HG02588 (cell line): ENCODE data around the gene POLRMT.

Experiments
- ATAC-seq: cut with Tn5 transposase; IDR thresholded peaks from one replicate; pipeline ENCODE4 v1.9.1; 2021; ENCODE audit warnings: mild to moderate bottlenecking, moderate library complexity; ENCODE audit not compliant: unreplicated experiment

The POLRMT gene

DNA sequence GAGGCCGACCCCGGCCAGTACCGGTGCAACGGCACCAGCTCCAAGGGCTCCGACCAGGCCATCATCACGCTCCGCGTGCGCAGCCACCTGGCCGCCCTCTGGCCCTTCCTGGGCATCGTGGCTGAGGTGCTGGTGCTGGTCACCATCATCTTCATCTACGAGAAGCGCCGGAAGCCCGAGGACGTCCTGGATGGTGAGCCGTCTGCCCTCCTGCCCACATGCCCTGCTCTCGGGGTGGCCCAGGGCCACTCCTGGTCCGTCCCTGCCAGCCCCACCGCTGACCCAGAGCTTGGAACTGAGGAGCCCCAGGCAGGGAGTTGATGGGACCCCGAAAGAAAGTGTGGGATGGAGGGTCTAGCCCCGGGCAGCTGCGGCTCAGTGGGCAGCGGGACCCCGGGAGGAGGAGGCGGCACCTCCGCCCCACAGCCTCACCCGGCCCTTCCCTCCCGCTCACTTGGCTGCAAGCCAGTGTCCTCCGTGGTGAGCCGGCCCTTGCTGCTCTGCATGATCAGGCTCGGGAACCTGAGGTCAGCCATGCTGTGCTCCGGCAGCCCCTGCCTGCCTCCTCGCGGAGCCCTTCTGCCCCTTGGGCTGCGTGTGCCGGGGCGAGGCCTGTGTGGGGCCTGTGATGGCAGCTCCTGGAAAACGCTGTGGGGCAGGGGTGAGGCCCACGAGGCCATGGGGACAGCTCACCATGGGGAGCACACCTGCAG, 51.8 kb downstream of the POLRMT start:
- no peak for ATAC-seq

DNA sequence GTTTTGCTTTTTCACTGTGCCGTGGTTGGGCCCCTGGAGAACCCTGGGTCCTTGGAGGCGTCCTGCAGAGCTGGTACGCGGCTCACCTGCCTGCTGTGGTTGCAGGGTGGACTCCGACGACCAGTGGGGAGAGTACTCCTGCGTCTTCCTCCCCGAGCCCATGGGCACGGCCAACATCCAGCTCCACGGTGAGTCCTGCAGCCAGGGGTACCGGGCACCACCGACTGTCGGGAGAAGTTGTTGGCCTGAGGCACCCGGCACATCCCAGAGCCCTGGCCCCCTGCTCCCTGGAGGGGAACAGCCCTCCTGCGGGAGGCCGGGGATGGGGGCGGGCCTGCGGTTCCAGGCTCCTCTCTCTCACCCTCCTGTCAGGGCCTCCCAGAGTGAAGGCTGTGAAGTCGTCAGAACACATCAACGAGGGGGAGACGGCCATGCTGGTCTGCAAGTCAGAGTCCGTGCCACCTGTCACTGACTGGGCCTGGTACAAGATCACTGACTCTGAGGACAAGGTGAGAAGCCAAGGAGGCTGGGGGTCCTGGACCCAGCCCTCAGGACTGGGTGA, 53.0 kb downstream of the POLRMT start:
- no peak for ATAC-seq

DNA sequence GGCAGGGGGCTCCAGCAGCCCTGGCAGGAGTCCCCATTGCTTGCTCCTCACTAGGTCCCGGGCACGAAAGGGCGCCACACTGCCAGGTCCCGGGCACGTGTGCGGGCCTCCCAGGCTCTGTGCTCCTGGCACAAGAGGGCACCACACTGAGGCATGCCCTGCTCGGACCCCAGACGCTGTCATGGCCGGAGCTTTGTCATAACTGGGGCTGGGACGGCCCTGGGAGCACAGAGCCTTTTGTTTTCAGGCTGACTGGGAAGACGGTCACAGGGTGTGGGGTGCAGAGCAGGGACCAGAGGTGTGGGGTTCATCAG, 53.5 kb downstream of the POLRMT start:
- ATAC-seq: no peak

DNA sequence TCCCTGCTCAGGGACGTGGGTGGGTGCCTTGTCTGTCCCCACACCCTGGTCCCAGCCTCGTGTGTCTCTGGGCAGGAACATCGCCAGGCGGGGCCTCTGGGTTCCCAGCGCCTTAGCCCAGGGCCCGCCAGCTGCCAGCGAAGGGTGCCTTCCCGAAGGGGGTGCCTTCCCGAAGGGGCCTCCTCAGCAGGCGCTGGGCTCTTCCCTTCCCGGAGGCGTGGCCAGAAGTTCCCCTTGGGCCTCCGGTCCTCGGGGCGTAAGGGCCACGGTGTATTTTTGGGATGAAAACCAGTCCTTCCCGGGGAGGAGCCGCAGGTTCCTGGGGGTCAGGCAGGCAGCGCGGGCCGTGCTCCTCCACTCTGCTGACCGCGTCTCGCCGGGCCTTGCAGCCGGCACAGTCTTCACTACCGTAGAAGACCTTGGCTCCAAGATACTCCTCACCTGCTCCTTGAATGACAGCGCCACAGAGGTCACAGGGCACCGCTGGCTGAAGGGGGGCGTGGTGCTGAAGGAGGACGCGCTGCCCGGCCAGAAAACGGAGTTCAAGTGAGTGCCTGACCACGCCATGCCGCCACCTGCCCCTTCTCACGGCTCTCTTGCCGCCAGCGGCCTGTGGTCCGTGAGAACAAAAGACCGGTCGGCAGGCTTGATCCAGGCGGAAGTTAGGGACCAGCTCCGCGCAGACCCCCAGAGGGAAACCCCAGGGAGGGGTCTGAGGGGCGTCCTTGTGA, 54.1 kb downstream of the POLRMT start:
- ATAC-seq: no peak

DNA sequence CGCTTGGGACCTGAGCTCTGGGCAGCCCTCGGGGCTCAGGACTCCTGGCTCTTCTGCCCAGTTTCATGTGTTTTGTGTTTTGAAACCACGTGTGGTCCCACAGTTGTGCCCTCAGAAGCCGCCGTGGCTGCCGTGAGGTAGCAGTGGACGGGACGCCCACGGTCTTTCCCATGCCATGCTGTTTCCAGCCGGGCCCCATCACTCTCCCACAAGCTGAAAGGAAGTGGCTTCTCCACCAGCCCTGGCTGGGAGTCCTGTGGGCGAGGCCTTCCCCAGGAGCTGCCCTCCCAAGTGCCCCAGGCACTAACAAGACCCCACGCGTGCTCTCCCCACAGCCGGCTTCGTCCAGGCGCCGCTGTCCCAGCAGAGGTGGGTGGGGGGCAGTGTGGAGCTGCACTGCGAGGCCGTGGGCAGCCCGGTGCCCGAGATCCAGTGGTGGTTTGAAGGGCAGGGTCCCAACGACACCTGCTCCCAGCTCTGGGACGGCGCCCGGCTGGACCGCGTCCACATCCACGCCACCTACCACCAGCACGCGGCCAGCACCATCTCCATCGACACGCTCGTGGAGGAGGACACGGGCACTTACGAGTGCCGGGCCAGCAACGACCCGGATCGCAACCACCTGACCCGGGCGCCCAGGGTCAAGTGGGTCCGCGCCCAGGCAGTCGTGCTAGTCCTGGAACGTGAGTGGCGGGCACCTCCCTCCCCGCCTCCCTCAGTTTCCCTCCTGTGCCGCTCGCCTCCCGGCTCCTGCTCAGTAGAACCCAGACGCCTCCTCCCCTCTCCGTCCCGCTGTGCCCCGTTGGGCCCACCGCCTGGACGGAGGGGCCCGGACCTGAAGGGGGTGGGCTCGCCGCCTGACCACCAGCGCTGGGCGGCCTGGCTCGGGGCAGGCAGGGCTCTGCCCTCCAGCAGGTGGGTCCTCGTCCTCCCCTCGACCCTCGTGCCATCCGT, 55.6 kb downstream of the POLRMT start:
- no peak for ATAC-seq

DNA sequence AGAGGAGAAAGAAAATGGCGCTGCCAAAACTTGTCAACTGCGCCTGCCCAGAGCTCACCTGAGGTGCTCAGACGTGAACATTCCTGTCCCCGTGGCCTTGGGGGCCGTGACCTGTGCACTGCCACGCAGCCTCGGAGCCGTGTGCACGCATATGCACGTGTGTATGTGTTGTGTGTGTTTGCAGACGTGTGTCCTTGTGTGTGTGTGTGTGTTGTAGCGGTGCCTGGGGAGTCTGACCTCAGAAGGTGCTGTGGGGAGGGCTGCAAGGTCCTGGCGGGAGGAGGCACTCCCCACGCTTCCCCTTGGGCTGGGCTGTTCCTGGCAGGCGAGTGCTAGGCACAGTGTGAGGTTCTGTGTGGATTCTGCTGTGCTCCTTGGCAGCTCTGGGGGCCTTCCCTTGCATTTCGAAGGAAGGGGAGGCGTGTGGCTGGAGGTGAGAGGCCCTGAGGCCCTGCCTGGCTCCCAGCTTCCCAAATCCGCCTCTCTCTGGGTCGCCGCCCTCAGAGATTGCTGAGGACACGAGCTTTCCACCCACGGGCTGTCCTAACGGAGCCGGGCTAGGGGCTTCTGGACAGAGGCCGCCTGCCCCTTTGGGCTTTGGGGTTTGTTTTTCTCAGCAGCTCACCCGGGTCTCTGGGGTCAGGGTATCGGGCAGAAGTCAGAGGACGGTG, 56.4 kb downstream of the POLRMT start:
- no peak for ATAC-seq

DNA sequence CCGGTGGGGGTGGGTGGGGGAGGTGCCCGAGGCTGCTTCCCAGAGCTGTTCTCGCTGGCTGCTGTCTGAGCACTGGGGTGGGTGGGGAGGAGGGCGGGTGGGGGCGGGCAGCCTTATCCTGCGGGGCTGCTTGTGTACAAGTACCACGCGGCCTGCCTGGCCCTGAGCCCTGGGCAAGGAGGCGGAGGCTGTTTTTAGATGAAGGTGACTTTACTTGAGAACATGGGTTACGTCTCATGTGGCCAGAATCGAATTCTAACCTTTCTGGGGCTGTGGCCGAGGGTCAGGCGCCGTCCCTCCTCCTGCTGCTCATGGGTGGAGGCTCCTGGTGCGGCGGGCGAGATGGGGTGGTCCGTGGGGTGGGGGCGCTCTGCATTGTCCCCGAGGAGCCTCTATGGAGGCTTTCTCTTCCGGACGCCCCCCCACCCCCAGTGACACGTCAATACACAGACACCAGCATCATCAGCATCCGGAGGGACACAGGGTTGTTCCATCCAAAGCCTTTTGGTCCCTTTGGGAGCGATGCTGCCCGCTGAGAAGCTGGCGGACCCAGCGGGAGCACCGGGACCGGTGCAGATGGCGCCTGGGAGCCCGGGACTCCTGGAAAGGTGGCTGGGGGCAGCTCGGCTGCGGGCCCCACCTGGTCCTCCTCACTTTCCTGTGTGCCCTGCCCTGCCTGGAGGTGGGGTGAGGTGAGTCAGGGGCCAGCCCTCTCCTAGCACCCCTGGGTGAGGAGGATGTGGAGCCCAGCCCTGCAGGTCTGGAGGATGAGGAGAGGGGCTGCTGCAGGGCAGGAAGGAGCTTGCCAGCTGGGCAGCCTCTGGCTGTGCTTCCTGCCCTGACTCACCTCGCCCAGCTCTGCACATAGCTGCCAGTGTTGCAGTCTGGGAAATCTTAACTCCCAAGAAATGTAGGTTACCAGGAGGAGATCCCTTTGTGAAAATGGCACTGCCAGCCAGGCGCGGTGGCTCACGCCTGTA, 57.5 kb downstream of the POLRMT start:
- ATAC-seq: no peak

DNA sequence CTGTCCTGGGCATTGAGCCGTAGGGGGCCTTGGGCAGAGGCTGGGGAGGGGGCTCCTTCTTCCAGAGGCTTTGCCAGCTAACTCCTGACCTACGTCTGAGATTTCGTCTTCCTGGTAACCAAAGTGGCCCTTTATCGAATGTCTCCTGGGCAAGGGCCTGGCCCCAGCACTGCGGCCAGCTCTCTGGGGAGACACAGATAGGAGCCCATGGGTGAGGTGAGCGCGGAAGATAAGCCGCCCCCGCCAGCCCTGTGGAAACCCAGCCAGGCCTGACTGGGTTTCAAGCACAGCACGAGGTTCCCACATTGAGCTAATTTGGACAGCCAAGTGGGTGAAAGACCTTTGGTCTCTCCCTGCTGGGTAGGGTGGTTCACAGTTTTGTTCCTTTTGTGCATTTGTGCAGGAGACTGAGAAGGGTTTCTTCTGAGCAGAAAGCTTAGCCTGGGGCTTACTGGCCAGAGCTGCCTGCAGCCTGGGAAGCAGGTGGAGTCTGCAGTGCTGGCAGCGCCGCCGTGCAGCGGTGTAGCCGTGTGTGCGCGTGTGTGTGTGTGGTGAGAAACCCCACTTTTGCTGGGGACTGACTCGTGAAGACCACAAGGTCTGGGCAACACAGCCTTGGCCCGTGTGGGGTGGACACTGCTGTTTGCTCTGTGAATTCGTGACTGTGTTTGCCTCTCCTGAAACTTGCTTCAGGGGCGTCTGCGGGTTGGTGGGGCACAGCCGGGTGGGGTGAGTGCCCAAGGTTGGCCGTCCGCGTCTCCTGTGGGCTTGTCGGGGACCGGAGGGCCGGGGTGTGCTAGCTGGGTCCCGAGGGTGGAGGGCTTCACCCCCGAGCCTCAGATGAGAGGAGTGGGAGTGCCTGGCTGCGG, 58.4 kb downstream of the POLRMT start:
- no peak for ATAC-seq

DNA sequence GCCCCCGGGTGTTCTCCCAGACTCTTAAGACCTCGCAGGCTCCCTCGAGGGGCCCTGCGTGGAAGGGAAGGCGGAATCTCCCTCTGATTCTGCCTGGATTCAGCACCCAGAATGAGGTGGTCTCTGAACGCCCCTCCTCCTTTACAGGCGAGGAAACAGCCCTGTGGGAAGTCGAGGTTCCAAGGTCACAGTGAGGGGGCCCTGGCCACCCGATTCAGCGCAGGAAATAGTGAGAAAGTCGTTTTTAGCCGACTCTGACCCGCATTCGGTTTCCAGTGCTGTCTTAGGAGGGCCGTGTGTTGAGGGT, 59.9 kb downstream of the POLRMT start:
- ATAC-seq: no peak

DNA sequence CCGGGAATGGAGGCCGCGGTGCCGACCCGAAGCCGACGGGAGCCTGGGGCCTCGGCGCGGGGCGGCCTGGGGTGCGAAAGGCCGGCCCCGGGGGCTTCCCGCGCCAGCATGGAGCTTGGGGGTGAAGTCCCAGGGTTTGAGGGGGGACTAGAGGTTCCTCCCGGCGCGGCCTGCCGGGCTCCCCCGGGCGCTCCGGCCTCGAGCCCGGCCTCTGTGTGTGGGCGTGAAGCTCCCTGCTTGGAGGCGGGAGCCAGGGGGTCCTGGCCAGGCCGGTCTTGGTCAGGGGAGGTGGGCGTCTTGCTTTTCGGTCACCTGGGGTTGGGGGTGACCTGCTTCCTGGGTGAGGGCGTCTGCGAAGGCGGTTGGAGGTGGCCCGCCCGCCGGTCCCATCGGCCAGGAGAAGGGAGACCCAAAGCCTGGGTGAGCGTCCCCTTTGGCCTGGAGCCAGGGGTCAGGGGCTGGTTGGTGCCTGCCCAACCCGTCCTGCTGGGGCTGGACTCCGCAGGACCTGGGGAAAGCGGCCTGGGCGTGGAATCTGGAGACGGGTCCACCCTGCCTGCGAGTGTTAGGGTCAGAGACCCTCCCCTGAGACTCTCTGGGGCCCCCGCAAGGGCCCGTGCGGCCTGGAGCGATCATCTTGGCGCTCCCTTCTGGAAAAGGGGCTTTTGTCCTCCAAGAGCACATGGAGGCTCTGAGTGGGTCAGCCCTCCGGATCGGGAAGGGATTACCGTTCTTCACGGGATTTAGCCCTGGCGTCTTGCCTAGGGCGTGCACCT, 60.4 kb downstream of the POLRMT start:
- peak; percentile 24 for ATAC-seq

DNA sequence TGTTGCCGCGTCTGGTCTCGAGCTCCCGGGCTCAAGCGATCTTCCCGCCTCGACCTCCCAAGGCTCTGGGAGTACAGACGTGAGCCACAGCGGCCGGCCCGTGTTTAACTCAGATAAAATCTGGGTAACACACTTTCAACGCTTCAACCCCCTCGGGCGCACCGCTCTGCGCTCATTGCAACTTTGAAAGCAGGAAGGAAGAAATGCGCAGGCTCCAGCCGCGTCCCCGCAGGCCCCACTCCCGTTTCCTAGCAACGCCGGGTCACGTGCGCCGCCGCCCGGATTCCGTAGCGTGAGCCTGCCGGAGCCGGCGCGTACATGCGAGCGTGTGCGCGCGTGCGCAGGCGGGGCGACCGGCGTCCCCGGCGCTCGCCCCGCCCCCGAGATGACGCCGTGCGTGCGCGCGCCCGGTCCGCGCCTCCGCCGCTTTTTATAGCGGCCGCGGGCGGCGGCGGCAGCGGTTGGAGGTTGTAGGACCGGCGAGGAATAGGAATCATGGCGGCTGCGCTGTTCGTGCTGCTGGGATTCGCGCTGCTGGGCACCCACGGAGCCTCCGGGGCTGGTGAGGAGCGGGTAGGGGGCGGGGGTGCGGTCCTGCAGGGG, 61.1 kb downstream of the POLRMT start, which contains the start of gene BSG:
TSS of gene BSG (plus strand) at position 457 of the 603 bp plus-strand sequence. CDS start at position 496, 39 bp downstream.
- peak; percentile 69 for ATAC-seq

DNA sequence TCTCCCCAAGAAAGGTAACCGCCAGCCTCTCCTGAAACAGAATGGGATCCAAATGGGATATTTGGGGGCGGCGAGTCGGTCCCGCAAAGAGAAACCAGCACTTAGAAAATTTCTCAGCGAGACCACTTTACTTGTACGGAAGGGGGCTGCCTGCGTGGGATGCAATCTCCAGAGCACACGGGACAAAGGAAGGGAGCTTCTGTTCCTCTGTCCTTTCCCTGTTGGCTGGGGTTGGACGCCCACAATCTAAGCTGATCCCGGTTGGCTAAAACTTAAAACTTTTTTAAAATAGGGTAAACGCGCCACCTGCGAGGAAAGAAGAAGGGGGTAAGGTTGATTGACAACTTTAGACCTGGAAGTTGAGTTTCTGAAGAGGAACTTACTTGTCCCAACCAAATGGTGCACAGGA, 61.8 kb downstream of the POLRMT start:
- ATAC-seq: no peak

DNA sequence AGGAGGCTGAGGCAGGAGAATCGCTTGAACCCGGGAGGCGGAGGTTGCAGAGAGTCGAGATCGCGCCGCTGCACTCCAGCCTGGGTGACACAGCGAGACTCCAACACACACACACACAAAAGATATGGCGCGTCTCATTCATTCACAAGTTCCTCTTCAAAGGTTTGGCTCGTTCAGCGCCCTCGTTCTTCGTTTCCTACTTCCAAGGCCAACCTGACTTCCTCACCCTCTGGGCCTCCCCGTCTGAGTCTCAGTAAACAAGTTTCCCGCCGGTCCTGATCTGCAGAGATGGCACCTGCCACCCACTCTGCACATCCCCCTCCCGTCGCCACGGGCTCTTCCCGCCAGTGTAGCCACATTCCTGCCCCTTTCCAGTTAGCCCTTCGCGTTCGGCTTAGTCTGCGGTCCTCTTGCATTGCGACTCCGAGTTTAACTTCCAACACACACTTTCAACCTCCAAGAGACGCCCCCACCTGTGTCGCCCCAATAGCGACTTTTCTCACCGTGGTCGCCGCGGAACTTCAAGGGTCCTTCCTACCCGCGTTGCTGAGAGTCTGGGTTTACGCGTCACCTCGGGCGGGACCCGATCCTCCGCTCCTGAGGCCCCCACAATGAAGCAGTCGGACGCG, 62.3 kb downstream of the POLRMT start:
- ATAC-seq: no peak

DNA sequence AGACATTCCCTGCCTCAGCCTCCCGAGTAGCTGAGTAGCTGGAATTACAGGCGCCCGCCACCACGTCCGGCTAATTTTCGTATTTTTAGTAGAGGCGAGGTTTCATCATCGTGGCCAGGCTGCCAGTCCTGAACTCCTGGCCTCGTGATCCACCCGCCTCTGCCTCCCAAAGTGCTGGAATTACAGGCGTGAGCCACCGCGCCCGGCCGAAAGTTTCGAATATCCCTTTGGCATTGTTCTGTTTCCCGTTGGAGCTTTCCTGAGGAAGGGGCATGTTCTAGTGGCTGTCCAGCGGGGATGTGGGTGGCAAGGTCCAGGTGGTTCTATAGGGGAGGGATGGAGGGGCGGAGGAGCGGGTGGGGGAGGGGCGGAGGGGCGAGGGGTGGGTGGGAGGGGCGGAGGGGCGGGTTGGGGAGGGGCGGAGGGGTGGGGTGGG, 63.1 kb downstream of the POLRMT start:
- ATAC-seq: no peak

DNA sequence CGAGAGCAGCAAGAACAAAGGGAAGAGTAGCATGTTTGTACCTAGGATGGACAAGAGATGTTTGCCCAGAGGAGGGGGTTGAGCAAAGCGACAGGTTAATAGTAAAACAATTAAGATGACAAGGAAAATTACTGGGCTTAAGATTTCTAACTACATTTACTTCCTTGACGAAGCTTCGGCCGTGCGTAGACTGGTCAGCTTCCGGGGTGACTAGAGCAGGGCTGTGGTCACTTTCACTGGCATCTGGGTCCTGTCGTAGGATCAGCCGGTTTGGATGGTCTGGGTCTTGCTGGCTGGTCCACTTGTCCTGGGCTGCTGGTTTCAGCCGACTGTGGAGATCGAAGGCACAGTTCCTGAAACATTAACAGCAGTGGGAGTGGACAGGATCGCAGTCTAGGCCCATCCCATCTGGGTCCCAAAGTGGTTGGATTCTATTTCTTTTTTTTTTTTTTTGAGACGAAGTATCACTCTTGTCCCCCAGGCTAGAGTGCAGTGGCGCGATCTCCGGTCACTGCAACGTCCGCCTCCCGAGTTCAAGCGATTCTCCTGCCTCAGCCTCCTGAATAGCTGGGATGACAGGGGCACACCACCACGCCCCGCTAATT, 65.9 kb downstream of the POLRMT start:
- ATAC-seq: no peak
